GM12874 (cell line): ENCODE data around the gene XXYLT1.

ENCODE experiments used
- TF ChIP-seq, protein P1 (sequence below): IDR thresholded peaks from 2 replicates; pipeline ENCODE4 v1.5.1; 2011; ENCODE audit warnings: low read depth, mild to moderate bottlenecking, control low read depth, low read length, moderate library complexity; ENCODE audit not compliant: insufficient read depth

XXYLT1 gene

DNA sequence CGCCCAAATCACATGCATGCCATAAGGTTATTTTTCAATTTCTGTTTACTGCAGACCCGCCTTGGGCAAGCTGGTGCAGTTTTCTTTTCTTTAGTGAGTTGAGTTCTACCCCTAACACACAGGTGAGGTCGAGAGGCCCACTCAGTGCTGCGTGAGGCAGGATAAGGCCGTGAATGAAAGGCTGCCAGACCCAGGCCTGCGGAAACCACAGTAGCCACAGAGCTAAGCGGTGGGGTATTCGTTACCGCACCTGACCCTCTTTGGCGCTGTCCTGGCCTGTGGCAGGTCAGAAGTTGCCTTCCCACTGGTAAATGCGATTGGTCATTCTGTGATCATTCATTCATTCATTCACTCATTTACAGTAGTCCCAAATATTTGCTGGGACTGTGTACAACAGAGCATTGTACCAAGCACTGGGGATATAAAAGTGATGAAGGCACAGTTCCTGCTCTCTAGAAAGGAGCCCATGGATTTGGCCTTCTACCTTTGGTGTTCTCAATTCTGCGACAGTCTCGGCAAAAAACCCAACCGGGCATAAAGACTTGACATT lies 144.8 kb downstream of the XXYLT1 start:
- TF ChIP-seq, protein P1, sequence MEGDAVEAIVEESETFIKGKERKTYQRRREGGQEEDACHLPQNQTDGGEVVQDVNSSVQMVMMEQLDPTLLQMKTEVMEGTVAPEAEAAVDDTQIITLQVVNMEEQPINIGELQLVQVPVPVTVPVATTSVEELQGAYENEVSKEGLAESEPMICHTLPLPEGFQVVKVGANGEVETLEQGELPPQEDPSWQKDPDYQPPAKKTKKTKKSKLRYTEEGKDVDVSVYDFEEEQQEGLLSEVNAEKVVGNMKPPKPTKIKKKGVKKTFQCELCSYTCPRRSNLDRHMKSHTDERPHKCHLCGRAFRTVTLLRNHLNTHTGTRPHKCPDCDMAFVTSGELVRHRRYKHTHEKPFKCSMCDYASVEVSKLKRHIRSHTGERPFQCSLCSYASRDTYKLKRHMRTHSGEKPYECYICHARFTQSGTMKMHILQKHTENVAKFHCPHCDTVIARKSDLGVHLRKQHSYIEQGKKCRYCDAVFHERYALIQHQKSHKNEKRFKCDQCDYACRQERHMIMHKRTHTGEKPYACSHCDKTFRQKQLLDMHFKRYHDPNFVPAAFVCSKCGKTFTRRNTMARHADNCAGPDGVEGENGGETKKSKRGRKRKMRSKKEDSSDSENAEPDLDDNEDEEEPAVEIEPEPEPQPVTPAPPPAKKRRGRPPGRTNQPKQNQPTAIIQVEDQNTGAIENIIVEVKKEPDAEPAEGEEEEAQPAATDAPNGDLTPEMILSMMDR: no peak

DNA sequence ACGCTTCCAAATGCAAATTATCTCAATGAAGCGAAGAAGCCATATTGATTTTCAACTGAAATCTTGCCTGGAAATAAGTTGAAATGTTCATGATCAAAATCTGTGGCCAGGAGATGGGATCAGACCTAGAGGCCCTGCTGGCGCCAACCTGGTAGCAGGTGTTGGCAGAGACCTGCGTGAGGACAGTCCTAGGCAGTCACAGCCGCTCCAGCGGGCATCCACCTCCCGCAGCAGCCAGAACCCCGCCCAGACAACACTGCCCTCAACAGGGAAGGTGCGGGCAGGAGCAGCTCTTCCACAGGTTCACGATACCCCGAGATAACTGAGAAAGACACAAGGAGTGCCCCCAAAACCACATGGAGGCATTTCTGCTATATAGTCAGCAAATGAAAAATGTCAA lies 145.3 kb downstream of the XXYLT1 start:
- TF ChIP-seq, protein P1: no peak

DNA sequence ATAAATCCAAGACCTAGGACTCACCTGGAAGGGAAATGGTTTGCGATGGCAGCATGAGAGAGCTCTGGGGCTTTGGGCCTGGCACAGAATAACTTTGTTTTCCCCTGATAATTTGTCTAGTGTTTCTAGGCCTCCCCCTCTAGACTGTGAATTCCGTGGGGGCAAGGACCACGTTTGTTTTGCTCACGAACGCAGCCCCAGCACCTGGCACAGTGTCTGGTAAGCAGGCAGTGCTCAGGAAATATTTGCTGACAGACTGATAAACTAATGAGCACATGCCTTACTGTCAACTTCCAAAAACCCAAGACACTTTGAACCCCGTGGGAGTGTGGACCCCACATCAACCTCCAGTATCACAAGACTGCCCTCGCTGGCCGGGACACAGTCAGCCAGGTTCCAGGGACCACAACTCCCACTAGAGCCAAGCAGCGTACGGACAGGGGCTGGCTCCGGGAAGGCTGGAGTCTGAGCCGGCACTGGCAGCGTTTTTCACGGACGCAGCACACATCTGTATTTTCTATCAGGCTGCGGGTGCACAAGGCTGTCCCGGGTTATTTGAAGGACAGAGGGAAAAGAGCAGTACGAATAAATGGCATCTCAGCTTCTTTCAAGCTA lies 146.5 kb downstream of the XXYLT1 start:
- TF ChIP-seq, protein P1: no peak

DNA sequence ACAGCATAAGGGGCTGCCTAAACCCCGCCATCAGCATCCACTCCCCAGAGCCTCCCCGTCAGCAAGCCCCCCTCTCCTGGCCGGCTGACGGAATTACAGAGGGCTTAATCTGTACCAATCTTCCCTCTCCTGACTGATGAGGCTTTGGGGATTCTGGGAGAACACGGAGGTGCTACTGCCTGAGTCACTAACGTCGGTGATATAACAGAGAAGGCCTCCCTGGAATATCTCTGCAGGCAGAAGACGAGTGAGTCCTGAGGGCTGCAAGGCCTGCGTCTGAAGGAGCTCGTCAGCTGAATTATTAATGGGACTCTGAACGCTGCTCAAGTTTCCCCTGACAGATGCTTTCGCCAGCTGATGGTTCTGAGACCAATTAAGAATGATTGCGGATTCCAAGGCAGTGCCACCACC lies 147.7 kb downstream of the XXYLT1 start:
- TF ChIP-seq, protein P1: no peak

DNA sequence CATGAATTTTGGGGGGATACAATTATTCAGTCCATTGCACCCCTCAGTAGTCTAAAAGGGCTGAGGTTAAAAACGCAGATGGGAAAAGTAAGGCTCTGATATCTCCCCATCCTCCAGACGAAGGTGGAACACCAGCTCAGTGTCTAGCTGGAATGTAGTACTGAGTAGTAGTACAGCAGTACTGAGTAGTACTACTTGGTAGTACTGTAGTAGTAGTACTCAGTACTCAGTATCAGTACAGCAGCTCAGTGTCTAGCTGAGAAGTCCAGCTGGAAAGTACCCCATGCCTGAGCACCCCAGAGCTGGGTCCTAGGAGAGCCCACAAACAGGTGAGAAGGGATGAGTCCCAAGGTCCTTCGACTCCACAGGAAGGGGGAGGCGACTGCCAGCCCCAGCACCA lies 148.7 kb downstream of the XXYLT1 start:
- TF ChIP-seq, protein P1: no peak

DNA sequence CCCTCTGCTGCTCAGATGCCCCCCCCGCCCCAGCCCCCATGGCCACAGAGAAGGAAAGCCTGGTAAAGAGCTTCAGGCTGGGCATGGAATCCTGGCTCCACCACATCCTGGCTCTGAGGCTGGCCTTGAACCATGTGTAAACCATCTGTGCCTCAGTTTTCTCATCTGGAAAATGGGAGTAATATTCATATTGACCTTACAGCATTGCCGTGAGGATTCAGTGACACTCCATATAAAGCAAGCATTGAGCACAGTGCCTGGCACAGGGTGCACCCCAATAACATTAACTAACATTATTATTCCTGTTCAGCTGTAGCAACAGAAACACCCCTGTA lies 150.7 kb downstream of the XXYLT1 start:
- TF ChIP-seq, protein P1: no peak

DNA sequence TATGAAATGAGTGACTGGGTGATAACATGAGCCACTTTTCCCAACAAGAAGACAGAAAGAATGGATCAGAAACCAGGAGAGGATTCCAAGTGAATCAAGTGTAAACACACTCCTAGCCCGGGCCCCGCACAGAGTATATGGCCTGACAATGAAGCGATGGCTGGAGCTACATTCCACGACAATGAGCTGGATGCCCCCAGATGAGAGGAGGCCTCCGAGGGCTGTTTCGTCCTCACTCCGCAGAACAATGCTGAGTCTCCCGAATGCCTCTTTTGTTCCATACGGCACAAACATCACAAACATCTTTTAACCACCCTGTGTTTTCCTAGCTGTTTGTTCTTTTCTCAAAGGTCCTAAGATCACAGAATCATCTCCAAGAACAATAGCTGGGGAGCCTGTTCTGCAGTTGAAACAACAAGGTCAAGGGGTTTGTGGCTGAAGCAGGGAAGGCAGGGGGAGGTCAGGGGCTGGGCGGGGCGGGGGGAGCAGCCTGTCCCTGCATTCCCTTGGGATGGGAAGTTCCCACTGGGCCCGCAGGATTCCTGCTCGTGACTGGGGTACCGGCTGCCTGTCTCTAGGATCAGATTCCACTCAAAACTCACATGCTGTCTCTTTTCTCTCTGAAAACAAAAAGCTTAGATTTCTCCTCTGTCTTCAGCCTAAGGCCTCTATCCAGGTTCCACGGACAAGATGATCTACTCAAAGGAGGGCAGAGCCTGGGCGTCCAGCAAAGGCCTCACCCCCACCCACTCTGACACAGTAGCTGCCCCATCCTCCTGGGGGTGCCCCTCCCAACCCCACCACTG lies 151.3 kb downstream of the XXYLT1 start:
- TF ChIP-seq, protein P1: no peak
